Natural killer cell (primary cell): ENCODE data around the gene ERAS. TPM values are rescaled to one million over a fixed set of nuclear protein-coding genes. Genes with fewer than 3 reads are reported as not detected.
A peak's percentile ranks its signal among the peaks of the same experiment; 100 is the strongest.

Experiments used
- ATAC-seq, 3 donors: fragments of 150-1000 bp in 2 of 3; fragments of 200-7000 bp in 1 of 3; cut with Tn5 transposase; 1 replicate in 1 of 3; 2 replicates in 2 of 3; pipeline ENCODE4 v1.10.0; 2021; ENCODE audit warnings: mild to moderate bottlenecking in 2 of 3, moderate library complexity in 2 of 3
- DNase-seq, 2 donors: peaks; one replicate each; pipeline versions ENCODE4 v3.0.0 to v3.0.0-alpha.2; 2013 to 2021; ENCODE audit warnings: mixed read lengths in 1 of 2
- H3K27ac ChIP-seq: one replicate; pipeline ENCODE4 v1.5.1; 2013; ENCODE audit warnings: mild to moderate bottlenecking, low read length
- H3K27me3 ChIP-seq: one replicate; pipeline ENCODE4 v1.6.1; 2013; ENCODE audit warnings: low read length; ENCODE audit not compliant: control insufficient read depth, insufficient read depth
- H3K36me3 ChIP-seq: one replicate; pipeline ENCODE4 v1.6.1; 2013; ENCODE audit warnings: low read length; ENCODE audit not compliant: control insufficient read depth, insufficient read depth
- H3K4me1 ChIP-seq: one replicate; pipeline ENCODE4 v1.6.1; 2013; ENCODE audit warnings: low read length; ENCODE audit not compliant: control insufficient read depth, insufficient read depth
- H3K4me3 ChIP-seq: one replicate; pipeline ENCODE4 v1.5.1; 2013; ENCODE audit warnings: low read length
- H3K9me3 ChIP-seq: one replicate; pipeline ENCODE4 v1.6.1; 2013; ENCODE audit warnings: low read length; ENCODE audit not compliant: control insufficient read depth, insufficient read depth
- H3K27ac Mint-ChIP-seq, 2 donors: one replicate each; pipeline ENCODE4 v1.8.0; 2022; ENCODE audit warnings: mild to moderate bottlenecking in 2 of 2, mixed read lengths in 2 of 2, moderate library complexity in 1 of 2
- H3K27me3 Mint-ChIP-seq, 2 donors: one replicate each; pipeline ENCODE4 v1.8.0; 2022; ENCODE audit warnings: low read depth in 2 of 2, mixed read lengths in 2 of 2
- H3K36me3 Mint-ChIP-seq: one replicate; pipeline ENCODE4 v1.8.0; 2022; ENCODE audit warnings: mixed read lengths
- H3K4me1 Mint-ChIP-seq, 2 donors: one replicate each; pipeline ENCODE4 v1.8.0; 2022; ENCODE audit warnings: mixed read lengths in 2 of 2
- H3K4me3 Mint-ChIP-seq: one replicate; pipeline ENCODE4 v1.8.0; 2022; ENCODE audit warnings: mild to moderate bottlenecking, moderate library complexity, mixed read lengths
- H3K9me3 Mint-ChIP-seq, 2 donors: one replicate each; pipeline ENCODE4 v1.8.0; 2022; ENCODE audit warnings: mixed read lengths in 2 of 2
- WGBS: methylation state at CpG from one replicate; pipeline ENCODE4 v1.1.7; 2013; ENCODE audit warnings: missing lambda C conversion rate; ENCODE audit not compliant: insufficient coverage; 5-methylcytosine and 5-hydroxymethylcytosine counted together
- intact Hi-C: fragments of 100-400 bp; cut with micrococcal nuclease; formaldehyde crosslinking; loops from one replicate; pipeline ENCODE4 v1.14.2; 2022
- total RNA-seq, 4 donors: library from RNA; stranded (reverse); fragments of 120-200 nt in 1 of 4; gene quantifications; one replicate each; pipeline versions ENCODE4 v1.2.3 to v1.2.4, GENCODE V29; 2013 to 2022
- TF ChIP-seq, protein P1 (sequence below): fragments of 200-600 bp; IDR thresholded peaks from one replicate; pipeline ENCODE4 v1.8.0; 2022; ENCODE audit warnings: antibody characterized with exemption

Gene ERAS
- total RNA-seq, 3 donors from 2014 or later (not counting 1 experiment from before 2014, with no cell fraction given) = not detected

DNA sequence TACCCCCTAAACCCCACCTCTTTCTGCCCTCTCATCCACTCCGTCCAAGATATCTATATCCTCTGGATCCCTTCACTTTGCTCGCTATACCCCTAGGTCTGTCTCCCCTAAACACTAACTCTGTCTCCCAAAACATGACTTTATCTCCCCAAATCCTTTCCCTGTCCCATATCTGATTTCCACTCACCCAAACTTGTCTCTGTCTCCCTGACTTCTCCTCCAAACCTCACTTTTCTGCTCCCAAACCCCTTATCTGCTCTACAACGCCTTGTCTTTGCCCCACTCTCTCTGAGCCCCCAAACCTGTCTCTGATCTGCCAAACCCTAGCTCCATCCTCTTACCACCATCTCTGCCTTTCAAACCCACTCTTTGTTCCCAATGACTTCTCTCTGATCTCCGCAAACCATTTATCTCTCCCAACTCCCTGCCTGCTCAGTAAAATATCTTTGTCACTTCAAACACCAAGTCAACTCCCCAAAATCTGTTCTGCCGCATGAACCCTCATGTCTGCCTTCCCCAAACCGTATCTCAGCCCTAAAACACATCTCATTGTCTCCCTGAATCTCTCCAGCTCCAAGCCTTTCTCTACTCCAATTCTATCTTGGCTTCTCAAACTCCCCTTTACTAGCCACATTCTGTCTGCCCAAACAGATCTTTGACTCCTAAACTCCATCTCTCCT, 39.3 kb upstream of the ERAS start:
- Histone ChIP-seq H3K9me3 (no peaks in the 10 kb centered on the region), H3K4me3 (no peak overlapping the region), H3K36me3 (no peaks in the 10 kb centered on the region), H3K27me3 (no peaks in the 10 kb centered on the region), H3K27ac (no peak overlapping the region), H3K4me1 (peaks cover 8% of the 10 kb centered on the region)
- peaks cover 0 to 24% of the 10 kb centered on the region in 2 donors for H3K4me1 Mint-ChIP-seq
- no peak overlapping the region for H3K27ac Mint-ChIP-seq
- no peak for ATAC-seq
- DNase-seq = no peak
- no peaks in the 10 kb centered on the region for H3K9me3 Mint-ChIP-seq
- no peaks in the 10 kb centered on the region for H3K36me3 Mint-ChIP-seq
- no peak overlapping the region for H3K4me3 Mint-ChIP-seq
- peaks cover 0 to 9% of the 10 kb centered on the region in 2 donors for H3K27me3 Mint-ChIP-seq
- TF ChIP-seq, protein P1, sequence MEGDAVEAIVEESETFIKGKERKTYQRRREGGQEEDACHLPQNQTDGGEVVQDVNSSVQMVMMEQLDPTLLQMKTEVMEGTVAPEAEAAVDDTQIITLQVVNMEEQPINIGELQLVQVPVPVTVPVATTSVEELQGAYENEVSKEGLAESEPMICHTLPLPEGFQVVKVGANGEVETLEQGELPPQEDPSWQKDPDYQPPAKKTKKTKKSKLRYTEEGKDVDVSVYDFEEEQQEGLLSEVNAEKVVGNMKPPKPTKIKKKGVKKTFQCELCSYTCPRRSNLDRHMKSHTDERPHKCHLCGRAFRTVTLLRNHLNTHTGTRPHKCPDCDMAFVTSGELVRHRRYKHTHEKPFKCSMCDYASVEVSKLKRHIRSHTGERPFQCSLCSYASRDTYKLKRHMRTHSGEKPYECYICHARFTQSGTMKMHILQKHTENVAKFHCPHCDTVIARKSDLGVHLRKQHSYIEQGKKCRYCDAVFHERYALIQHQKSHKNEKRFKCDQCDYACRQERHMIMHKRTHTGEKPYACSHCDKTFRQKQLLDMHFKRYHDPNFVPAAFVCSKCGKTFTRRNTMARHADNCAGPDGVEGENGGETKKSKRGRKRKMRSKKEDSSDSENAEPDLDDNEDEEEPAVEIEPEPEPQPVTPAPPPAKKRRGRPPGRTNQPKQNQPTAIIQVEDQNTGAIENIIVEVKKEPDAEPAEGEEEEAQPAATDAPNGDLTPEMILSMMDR = no peak
- 93% methylated on average over 6 of the region's 6 CpGs for WGBS
- intact Hi-C loops = no loop called here

GRCh38 chrX:48787505-48788443, 38.5 kb upstream of the ERAS start:
- Histone ChIP-seq H3K27me3 (no peaks in the 10 kb centered on the region), H3K27ac (no peak overlapping the region), H3K4me1 (peaks cover 8% of the 10 kb centered on the region), H3K9me3 (no peaks in the 10 kb centered on the region), H3K36me3 (no peaks in the 10 kb centered on the region), H3K4me3 (no peak overlapping the region)
- Mint-ChIP-seq H3K9me3 (no peaks in the 10 kb centered on the region), H3K27me3 (peaks cover 0 to 9% of the 10 kb centered on the region in 2 donors), H3K4me3 (no peak overlapping the region), H3K27ac (no peak overlapping the region), H3K36me3 (no peaks in the 10 kb centered on the region), H3K4me1 (peaks cover 0 to 24% of the 10 kb centered on the region in 2 donors)
- WGBS = 75% methylated on average over 15 of the region's 17 CpGs
- TF ChIP-seq, protein P1 = no peak
- DNase-seq (no peak), ATAC-seq (no peak)
- intact Hi-C loops = no loop called here

- DNase-seq (no peak), ATAC-seq (peak in 2 of 3 donors; percentile 10 to 79)
- Mint-ChIP-seq H3K9me3 (no peaks in the 10 kb centered on the region), H3K36me3 (no peaks in the 10 kb centered on the region), H3K27me3 (peaks cover 0 to 9% of the 10 kb centered on the region in 2 donors), H3K27ac (peak overlapping the region in 1 of 2 donors; percentile 59), H3K4me3 (no peak overlapping the region), H3K4me1 (peaks cover 0 to 24% of the 10 kb centered on the region in 2 donors)
- 3% methylated on average over 4 of the region's 7 CpGs for WGBS
- H3K4me1 ChIP-seq = peaks cover 8% of the 10 kb centered on the region
- no peaks in the 10 kb centered on the region for H3K36me3 ChIP-seq
- no peaks in the 10 kb centered on the region for H3K27me3 ChIP-seq
- TF ChIP-seq, protein P1 = no peak
- H3K9me3 ChIP-seq = no peaks in the 10 kb centered on the region
- no peak overlapping the region for H3K4me3 ChIP-seq
- no peak overlapping the region for H3K27ac ChIP-seq
- intact Hi-C loops = no loop called here
These were observed 36.7 kb upstream of the ERAS start for GRCh38 chrX:48789366-48790220.
